GM21526 (cell line): Measurements from ENCODE around the gene CABP1.
"Not testable (repeated sequence)": the region's sequence is repeated elsewhere in the genome, so short reads cannot be mapped to it uniquely, and the experiment has no call there.

Experiments used
- ATAC-seq: cut with Tn5 transposase; IDR thresholded peaks from one replicate; pipeline ENCODE4 v1.9.1; 2021; ENCODE audit warnings: moderate library complexity; ENCODE audit not compliant: unreplicated experiment, low FRiP score

The CABP1 gene

GRCh38 chr12:120663741-120664140, 23.3 kb downstream of the CABP1 start:
- no peak for ATAC-seq

GRCh38 chr12:120666571-120667390, 26.4 kb downstream of the CABP1 start:
- no peak for ATAC-seq

GRCh38 chr12:120668091-120668867, 27.9 kb downstream of the CABP1 start:
- ATAC-seq, result no peak

GRCh38 chr12:120668868-120669840, 28.7 kb downstream of the CABP1 start:
- ATAC-seq, result no peak

- ATAC-seq, result not testable (repeated sequence)
Observed at GRCh38 chr12:120670237-120670636, 29.8 kb downstream of the CABP1 start.

- no peak for ATAC-seq
Observed at GRCh38 chr12:120670667-120671066, 30.2 kb downstream of the CABP1 start.

GRCh38 chr12:120674097-120674636, 33.7 kb downstream of the CABP1 start:
- ATAC-seq, result no peak

GRCh38 chr12:120677765-120678473, 37.5 kb downstream of the CABP1 start:
- no peak for ATAC-seq

GRCh38 chr12:120678572-120678971, 38.1 kb downstream of the CABP1 start:
- ATAC-seq, result no peak

GRCh38 chr12:120680165-120680738, 39.8 kb downstream of the CABP1 start:
- no peak for ATAC-seq

GRCh38 chr12:120684523-120684932, 44.1 kb downstream of the CABP1 start:
- no peak for ATAC-seq

- ATAC-seq, result no peak
Observed at GRCh38 chr12:120685522-120685921, 45.1 kb downstream of the CABP1 start.

GRCh38 chr12:120686151-120686689, 45.8 kb downstream of the CABP1 start:
- ATAC-seq, result peak; percentile 68

- ATAC-seq, result peak; percentile 62
Observed at GRCh38 chr12:120686690-120687577, 46.5 kb downstream of the CABP1 start, which contains the start of gene MLEC. Gene MLEC (plus strand): TSS chr12:120687149. CDS start chr12:120687297, 148 bp downstream.

- ATAC-seq, result no peak
Observed at GRCh38 chr12:120687578-120688289, 47.3 kb downstream of the CABP1 start.

- ATAC-seq, result no peak
Observed at GRCh38 chr12:120688527-120689071, 48.2 kb downstream of the CABP1 start.
